Activated naive CD4-positive, alpha-beta T cell treated with anti-CD3 and anti-CD28 coated beads, Interleukin-2, amount 50 U/mL, for 16 hours (primary cell): ENCODE data around the gene DNM2.
"Not testable (repeated sequence)": the region's sequence is repeated elsewhere in the genome, so short reads cannot be mapped to it uniquely, and the experiment has no call there.

Experiments used
- DNase-seq: peaks from one replicate; pipeline ENCODE4 v3.0.0-alpha.2; 2020

DNM2 gene

GRCh38 chr19:10717356-10718204, at the start of gene DNM2:
TSS of gene DNM2 (plus strand) at chr19:10718079. CDS start at chr19:10718243, 164 bp downstream.
- DNase-seq = peak; percentile 97

GRCh38 chr19:10669246-10669645, 48.6 kb upstream of the DNM2 start:
- DNase-seq = no peak

- DNase-seq = no peak
Observed at GRCh38 chr19:10670182-10670581, 47.7 kb upstream of the DNM2 start.

- no peak for DNase-seq
Observed at GRCh38 chr19:10670876-10671804, 46.7 kb upstream of the DNM2 start.

- DNase-seq = not testable (repeated sequence)
Observed at GRCh38 chr19:10671922-10672321, 46.0 kb upstream of the DNM2 start.

DNA sequence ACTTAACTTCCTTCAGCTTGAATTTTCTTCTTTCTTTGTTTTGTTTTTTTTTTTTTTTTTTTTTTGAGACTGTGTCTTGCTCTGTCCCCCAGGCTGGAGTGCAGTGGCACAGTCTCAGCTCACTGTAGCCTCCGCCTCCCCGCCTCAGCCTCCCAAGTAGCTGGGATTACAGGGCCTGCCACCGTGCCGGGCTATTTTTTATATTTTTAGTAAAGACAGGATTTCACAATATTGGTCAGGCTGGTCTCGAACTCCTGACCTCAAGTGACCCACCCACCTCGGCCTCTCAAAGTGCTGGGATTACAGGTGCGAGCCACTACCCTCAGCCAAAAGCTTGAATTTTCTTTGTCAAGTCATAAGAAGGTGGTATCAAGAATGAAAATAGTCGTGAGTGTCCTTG, 42.7 kb upstream of the DNM2 start:
- DNase-seq = not testable (repeated sequence)

DNA sequence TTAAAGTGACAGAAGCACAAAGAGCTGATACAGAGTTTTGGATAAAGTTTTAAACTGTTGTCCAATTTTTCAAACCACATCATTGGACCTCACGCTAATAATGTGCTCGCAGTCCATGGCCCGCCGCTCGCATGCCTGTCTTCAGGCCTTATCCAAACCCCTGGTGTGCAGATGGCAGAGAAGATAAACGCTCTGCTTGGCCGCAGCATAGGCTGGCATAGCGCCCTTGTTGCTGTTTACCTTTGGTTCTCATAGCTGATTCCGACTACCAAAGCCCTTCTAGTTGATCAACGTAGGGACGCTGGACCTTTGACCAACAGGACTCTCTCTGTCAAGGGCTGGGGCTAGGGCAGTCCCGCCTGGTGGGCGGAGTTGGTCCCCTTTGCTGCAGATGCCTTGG, 40.1 kb upstream of the DNM2 start:
- DNase-seq = no peak

- no peak for DNase-seq
Observed at GRCh38 chr19:10678813-10679212, 39.1 kb upstream of the DNM2 start.

- DNase-seq = no peak
Observed at GRCh38 chr19:10679743-10680142, 38.1 kb upstream of the DNM2 start.

GRCh38 chr19:10680545-10681135, 37.2 kb upstream of the DNM2 start:
- DNase-seq = no peak

- DNase-seq = no peak
Observed at GRCh38 chr19:10681658-10682057, 36.2 kb upstream of the DNM2 start.

DNA sequence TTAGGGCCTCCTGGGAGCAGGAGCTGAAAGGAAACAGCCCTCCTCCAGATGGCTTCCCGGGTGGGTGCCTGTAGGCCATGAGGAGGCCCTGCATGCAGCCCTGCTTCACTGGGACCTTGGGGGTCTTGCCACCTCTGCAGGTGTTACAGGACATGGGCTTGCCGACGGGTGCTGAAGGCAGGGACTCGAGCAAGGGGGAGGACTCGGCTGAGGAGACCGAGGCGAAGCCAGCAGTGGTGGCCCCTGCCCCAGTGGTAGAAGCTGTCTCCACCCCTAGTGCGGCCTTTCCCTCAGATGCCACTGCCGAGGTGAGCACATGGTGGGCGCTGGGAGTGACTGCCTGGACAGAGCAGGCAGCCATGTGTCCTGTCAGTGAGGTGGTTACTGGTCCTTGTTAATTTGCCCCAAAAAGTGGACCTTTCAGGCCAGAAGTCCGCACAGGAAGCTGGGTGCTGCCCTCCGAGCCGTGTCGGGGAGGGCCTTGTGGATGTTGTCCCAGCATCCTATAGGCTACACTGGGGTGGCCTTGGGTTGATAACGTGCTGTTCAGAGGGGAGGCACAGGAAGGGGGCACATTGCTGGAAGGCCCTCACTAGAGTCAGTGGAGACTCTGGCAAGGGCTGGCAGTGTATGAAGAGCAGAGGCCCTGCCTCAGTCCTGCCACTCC, 35.3 kb upstream of the DNM2 start:
- no peak for DNase-seq

GRCh38 chr19:10683064-10683426, 34.8 kb upstream of the DNM2 start:
- DNase-seq = no peak

DNA sequence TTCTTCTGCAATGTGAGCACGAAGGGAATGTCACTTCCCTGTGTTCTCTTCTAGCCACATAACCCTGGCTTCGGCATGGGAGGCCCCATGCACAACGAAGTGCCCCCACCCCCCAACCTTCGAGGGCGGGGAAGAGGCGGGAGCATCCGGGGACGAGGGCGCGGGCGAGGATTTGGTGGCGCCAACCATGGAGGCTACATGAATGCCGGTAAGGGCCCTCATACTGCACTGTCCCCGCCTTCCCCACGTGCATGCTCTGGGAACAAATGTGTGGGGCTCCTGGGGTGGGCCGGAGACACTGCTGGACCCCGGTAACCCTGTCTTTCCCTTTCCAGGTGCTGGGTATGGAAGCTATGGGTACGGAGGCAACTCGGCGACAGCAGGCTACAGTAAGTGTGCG, 34.3 kb upstream of the DNM2 start:
- no peak for DNase-seq

- DNase-seq = no peak
Observed at GRCh38 chr19:10685210-10685609, 32.7 kb upstream of the DNM2 start.

DNA sequence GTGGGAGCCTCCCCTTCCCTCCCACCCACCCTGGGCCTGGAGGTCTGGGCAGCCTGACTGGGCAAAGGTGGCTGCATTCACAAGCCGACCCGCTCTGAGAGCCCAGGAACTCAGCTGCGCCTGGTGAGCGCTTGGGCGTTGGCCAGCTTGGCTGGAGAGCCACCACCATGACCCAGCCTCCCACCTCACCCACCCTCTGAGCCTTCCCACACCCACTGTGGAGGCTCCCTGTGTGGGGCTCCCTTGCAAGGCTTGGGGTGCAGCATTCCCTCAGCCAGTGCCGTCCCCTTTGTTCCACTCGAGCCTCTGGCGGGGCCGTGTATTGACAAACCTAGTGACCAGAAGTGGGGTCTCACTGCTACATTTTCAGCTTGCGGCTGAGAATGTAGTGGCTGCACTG, 31.7 kb upstream of the DNM2 start:
- DNase-seq = no peak

DNA sequence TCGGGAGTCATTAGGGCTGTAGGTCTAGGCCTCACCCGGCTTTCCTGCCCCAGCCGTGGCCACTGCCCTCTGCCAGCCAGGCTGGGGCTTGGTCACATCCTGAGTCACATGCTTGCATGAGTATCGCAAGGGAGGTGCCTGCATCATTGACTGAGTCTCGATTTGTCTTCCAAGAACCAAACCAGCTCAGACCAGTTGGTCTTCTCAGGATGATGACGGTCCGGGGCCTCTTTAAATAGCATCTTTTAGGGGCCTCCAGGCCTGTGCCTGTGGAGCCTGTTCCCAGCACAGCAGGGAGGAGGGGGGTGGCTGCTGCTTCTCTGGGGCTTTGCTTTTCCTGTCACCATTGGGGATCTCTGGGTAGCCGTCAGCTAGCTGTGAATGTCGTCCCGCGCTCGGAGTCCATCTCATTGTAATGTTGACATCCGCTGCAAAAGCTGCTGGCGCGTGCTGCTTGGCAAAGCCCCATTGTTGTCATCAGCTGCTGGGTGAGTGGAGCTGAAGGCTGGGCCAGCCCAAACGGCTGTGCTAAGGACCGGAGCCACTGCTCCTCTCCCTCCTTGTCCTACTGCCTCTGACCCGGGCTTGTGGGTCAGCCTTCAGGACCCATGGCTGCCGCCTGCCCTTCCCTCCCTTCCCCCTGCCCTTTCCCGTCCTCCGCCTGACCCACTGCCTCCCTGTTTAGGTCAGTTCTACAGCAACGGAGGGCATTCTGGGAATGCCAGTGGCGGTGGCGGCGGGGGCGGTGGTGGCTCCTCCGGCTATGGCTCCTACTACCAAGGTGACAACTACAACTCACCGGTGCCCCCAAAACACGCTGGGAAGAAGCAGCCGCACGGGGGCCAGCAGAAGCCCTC, 31.0 kb upstream of the DNM2 start:
- DNase-seq = no peak

GRCh38 chr19:10687518-10688288, 30.2 kb upstream of the DNM2 start:
- DNase-seq = no peak

GRCh38 chr19:10688545-10689280, 29.2 kb upstream of the DNM2 start:
- DNase-seq = no peak

GRCh38 chr19:10690341-10690781, 27.5 kb upstream of the DNM2 start:
- no peak for DNase-seq
